SJSA1 (cell line): ENCODE measurements around the gene METTL24. TPM values are rescaled to one million over a fixed set of nuclear protein-coding genes. Genes with fewer than 3 reads are reported as not detected.
"Not testable (repeated sequence)": the region's sequence is repeated elsewhere in the genome, so short reads cannot be mapped to it uniquely, and the experiment has no call there.

Source experiments
- DNase-seq, 2 experiments: peaks; one replicate each; pipeline ENCODE4 v3.0.0-alpha.2; 2015 to 2020; ENCODE audit warnings: low spot score in 2 of 2, low read depth in 1 of 2
- H3K27ac ChIP-seq: fragments of 250-450 bp; sonication (Bioruptor Pico); 2 replicates; pipeline ENCODE4 v1.5.1; 2020; ENCODE audit warnings: mild to moderate bottlenecking, moderate library complexity
- H3K27me3 ChIP-seq: fragments of 250-450 bp; sonication (Bioruptor Pico); replicated peaks from 2 replicates; pipeline ENCODE4 v1.5.1; 2020; ENCODE audit warnings: mild to moderate bottlenecking, moderate library complexity
- H3K36me3 ChIP-seq: fragments of 250-450 bp; sonication (Bioruptor Pico); 2 replicates; pipeline ENCODE4 v1.5.1; 2020; ENCODE audit warnings: mild to moderate bottlenecking
- H3K4me1 ChIP-seq: fragments of 250-450 bp; sonication (Bioruptor Pico); replicated peaks from 2 replicates; pipeline ENCODE4 v1.6.1; 2021; ENCODE audit warnings: mild to moderate bottlenecking
- H3K4me3 ChIP-seq: fragments of 250-450 bp; sonication (Bioruptor Pico); 2 replicates; pipeline ENCODE4 v1.5.1; 2020; ENCODE audit warnings: mild to moderate bottlenecking
- H3K9me3 ChIP-seq: fragments of 250-450 bp; sonication (Bioruptor Pico); replicated peaks from 2 replicates; pipeline ENCODE4 v1.5.1; 2020; ENCODE audit warnings: mild to moderate bottlenecking
- total RNA-seq: library from RNA; depleted of rRNA; stranded (reverse); fragments of >200 nt; shearing (Covaris generic); gene quantifications from 2 replicates; pipeline ENCODE4 v1.2.3, GENCODE V29; 2014

Gene METTL24
- total RNA-seq, 1 experiment from 2014 or later: 0.58 TPM

- not testable (repeated sequence) for H3K4me3 ChIP-seq, H3K4me1 ChIP-seq, H3K36me3 ChIP-seq, DNase-seq, H3K27me3 ChIP-seq, H3K27ac ChIP-seq, H3K9me3 ChIP-seq
These were observed 52.3 kb downstream of the METTL24 start for GRCh38 chr6:110305832-110306231.

GRCh38 chr6:110303692-110304091 lies 54.5 kb downstream of the METTL24 start:
- H3K36me3 ChIP-seq, H3K4me1 ChIP-seq, DNase-seq, H3K4me3 ChIP-seq, H3K9me3 ChIP-seq, H3K27me3 ChIP-seq, H3K27ac ChIP-seq: not testable (repeated sequence)

- no peak for DNase-seq
- H3K4me3 ChIP-seq: no peak overlapping the region
- H3K36me3 ChIP-seq: no peaks in the 10 kb centered on the region
- 0 out of 2 replicates have a peak, but pooled peaks cover 2% of the 10 kb centered on the region for H3K27me3 ChIP-seq
- H3K9me3 ChIP-seq: no peaks in the 10 kb centered on the region
- no peaks in the 10 kb centered on the region for H3K4me1 ChIP-seq
- no peak overlapping the region for H3K27ac ChIP-seq
These were observed 59.2 kb downstream of the METTL24 start for GRCh38 chr6:110298916-110299315.

- no peak overlapping the region for H3K4me3 ChIP-seq
- H3K4me1 ChIP-seq: no peaks in the 10 kb centered on the region
- no peaks in the 10 kb centered on the region for H3K9me3 ChIP-seq
- H3K36me3 ChIP-seq: no peaks in the 10 kb centered on the region
- H3K27me3 ChIP-seq: 0 out of 2 replicates have a peak, but pooled peaks cover 2% of the 10 kb centered on the region
- no peak for DNase-seq
- H3K27ac ChIP-seq: no peak overlapping the region
These were observed 59.7 kb downstream of the METTL24 start for GRCh38 chr6:110298411-110298810.

GRCh38 chr6:110296241-110297025 lies 61.7 kb downstream of the METTL24 start:
- no peak for DNase-seq
- Histone ChIP-seq H3K27me3 (0 out of 2 replicates have a peak, but pooled peaks cover 7% of the 10 kb centered on the region), H3K36me3 (no peaks in the 10 kb centered on the region), H3K9me3 (no peaks in the 10 kb centered on the region), H3K4me1 (no peaks in the 10 kb centered on the region), H3K4me3 (0 out of 2 replicates have a peak overlapping the region, but pooled peaks have one; percentile 9), H3K27ac (no peak overlapping the region)

- Histone ChIP-seq H3K4me3 (no peak overlapping the region), H3K27ac (no peak overlapping the region), H3K9me3 (no peaks in the 10 kb centered on the region), H3K36me3 (no peaks in the 10 kb centered on the region), H3K27me3 (0 out of 2 replicates have a peak, but pooled peaks cover 7% of the 10 kb centered on the region), H3K4me1 (no peaks in the 10 kb centered on the region)
- DNase-seq: no peak
These were observed 62.5 kb downstream of the METTL24 start for GRCh38 chr6:110295451-110296165.

- Histone ChIP-seq H3K27me3 (0 out of 2 replicates have a peak, but pooled peaks cover 4% of the 10 kb centered on the region), H3K9me3 (no peaks in the 10 kb centered on the region)
These were observed 70.4 kb downstream of the METTL24 start for GRCh38 chr6:110287462-110288341.

GRCh38 chr6:110285306-110286060 lies 72.7 kb downstream of the METTL24 start:
- H3K36me3 ChIP-seq: no peaks in the 10 kb centered on the region
- H3K27ac ChIP-seq: no peak overlapping the region
- H3K9me3 ChIP-seq: no peaks in the 10 kb centered on the region
- H3K4me3 ChIP-seq: no peak overlapping the region
- no peak for DNase-seq
- 0 out of 2 replicates have a peak, but pooled peaks cover 3% of the 10 kb centered on the region for H3K4me1 ChIP-seq
- no peaks in the 10 kb centered on the region for H3K27me3 ChIP-seq

More at GRCh38 chr6:110287462-110288341, 70.4 kb downstream of the METTL24 start:
- Histone ChIP-seq H3K4me3 (no peak overlapping the region), H3K27ac (no peak overlapping the region), H3K36me3 (no peaks in the 10 kb centered on the region), H3K4me1 (0 out of 2 replicates have a peak, but pooled peaks cover 3% of the 10 kb centered on the region)
- no peak for DNase-seq

GRCh38 chr6:110284855-110285254 lies 73.3 kb downstream of the METTL24 start:
- Histone ChIP-seq H3K9me3 (no peaks in the 10 kb centered on the region), H3K4me1 (0 out of 2 replicates have a peak, but pooled peaks cover 3% of the 10 kb centered on the region), H3K27me3 (no peaks in the 10 kb centered on the region), H3K4me3 (no peak overlapping the region), H3K36me3 (no peaks in the 10 kb centered on the region), H3K27ac (no peak overlapping the region)
- no peak for DNase-seq

GRCh38 chr6:110283657-110284056 lies 74.5 kb downstream of the METTL24 start:
- no peak overlapping the region for H3K27ac ChIP-seq
- no peak overlapping the region for H3K4me3 ChIP-seq
- H3K36me3 ChIP-seq: no peaks in the 10 kb centered on the region
- DNase-seq: no peak
- no peaks in the 10 kb centered on the region for H3K9me3 ChIP-seq
- H3K27me3 ChIP-seq: no peaks in the 10 kb centered on the region
- 0 out of 2 replicates have a peak, but pooled peaks cover 3% of the 10 kb centered on the region for H3K4me1 ChIP-seq

- H3K9me3 ChIP-seq: no peaks in the 10 kb centered on the region
- no peak overlapping the region for H3K27ac ChIP-seq
- H3K4me1 ChIP-seq: 0 out of 2 replicates have a peak, but pooled peaks cover 3% of the 10 kb centered on the region
- no peak for DNase-seq
- H3K4me3 ChIP-seq: no peak overlapping the region
- no peaks in the 10 kb centered on the region for H3K27me3 ChIP-seq
- no peaks in the 10 kb centered on the region for H3K36me3 ChIP-seq
These were observed 75.7 kb downstream of the METTL24 start for GRCh38 chr6:110282412-110282811.

GRCh38 chr6:110277100-110277665 lies 81.0 kb downstream of the METTL24 start:
- Histone ChIP-seq H3K4me3 (no peak overlapping the region), H3K27me3 (no peaks in the 10 kb centered on the region), H3K36me3 (no peaks in the 10 kb centered on the region), H3K9me3 (0 out of 2 replicates have a peak, but pooled peaks cover 3% of the 10 kb centered on the region), H3K27ac (no peak overlapping the region), H3K4me1 (peaks cover 18% of the 10 kb centered on the region)
- DNase-seq: no peak
